Lower leg skin (tissue), 4 donors: ENCODE data around the gene SENP8. TPM values are rescaled to one million over a fixed set of nuclear protein-coding genes. Genes with fewer than 3 reads are reported as not detected.

Experiments used
- DNase-seq, 2 donors: peaks; one replicate each; pipeline ENCODE4 v3.0.0-alpha.2; 2019; ENCODE audit warnings: low spot score in 2 of 2
- H3K4me3 ChIP-seq: fragments of 200-600 bp; sonication (generic); 2 replicates; pipeline ENCODE4 v1.5.1; 2017; ENCODE audit warnings: mild to moderate bottlenecking, low read depth; ENCODE audit not compliant: poor library complexity, severe bottlenecking
- POLR2A ChIP-seq, 2 donors: fragments of 450-650 bp; IDR thresholded peaks; one replicate each; pipeline ENCODE4 v1.6.1; 2016 to 2017; ENCODE audit warnings: antibody characterized with exemption in 2 of 2, mild to moderate bottlenecking in 1 of 2, moderate library complexity in 1 of 2
- WGBS, 2 donors: methylation state at CpG; one replicate each; pipeline ENCODE4 v1.1.5; 2018; 5-methylcytosine and 5-hydroxymethylcytosine counted together
- intact Hi-C: fragments of 100-400 bp; cut with DNase I; formaldehyde crosslinking; loops from one replicate; pipeline ENCODE4 v1.15.0; 2023; ENCODE audit warnings: low total_unique reads
- total RNA-seq, 4 donors: library from RNA; depleted of rRNA; stranded (reverse); fragments of >200 nt; gene quantifications; one replicate each; pipeline ENCODE4 v1.1.0, GENCODE V29; 2016
- TF ChIP-seq, protein P1 (sequence below), 3 donors: fragments of 450-650 bp; IDR thresholded peaks; one replicate each; pipeline ENCODE4 v1.5.1; 2016; ENCODE audit warnings: antibody characterized with exemption in 3 of 3, mild to moderate bottlenecking in 3 of 3, moderate library complexity in 2 of 3

Gene SENP8
- total RNA-seq, 4 donors from 2014 or later = 0.30 to 2.2 (median 0.91) TPM

DNA sequence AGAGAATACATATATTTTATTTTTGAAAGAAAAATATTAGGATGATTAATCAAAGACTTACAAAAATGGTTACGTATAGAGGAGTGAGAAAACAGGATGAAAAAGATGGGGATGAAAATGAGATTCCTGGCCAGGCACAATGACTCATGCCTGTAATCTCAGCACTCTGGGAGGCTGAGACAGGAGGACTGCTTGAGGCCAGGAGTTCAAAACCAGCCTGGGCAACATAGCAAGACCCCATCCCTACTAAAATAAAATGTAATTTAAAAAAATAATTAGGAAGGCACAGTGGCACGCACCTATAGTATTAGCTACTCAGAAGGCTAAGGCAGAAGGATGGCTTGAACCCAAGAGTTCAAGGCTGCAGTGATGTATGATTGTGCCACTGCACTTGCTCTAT lies 12.1 kb upstream of the SENP8 start:
- no peak for DNase-seq
- no peak overlapping the region for H3K4me3 ChIP-seq
- WGBS, 2 donors = 98 to 99% methylated on average over 2 of the region's 2 CpGs
- intact Hi-C loops = no loop called here
- TF ChIP-seq, protein P1, sequence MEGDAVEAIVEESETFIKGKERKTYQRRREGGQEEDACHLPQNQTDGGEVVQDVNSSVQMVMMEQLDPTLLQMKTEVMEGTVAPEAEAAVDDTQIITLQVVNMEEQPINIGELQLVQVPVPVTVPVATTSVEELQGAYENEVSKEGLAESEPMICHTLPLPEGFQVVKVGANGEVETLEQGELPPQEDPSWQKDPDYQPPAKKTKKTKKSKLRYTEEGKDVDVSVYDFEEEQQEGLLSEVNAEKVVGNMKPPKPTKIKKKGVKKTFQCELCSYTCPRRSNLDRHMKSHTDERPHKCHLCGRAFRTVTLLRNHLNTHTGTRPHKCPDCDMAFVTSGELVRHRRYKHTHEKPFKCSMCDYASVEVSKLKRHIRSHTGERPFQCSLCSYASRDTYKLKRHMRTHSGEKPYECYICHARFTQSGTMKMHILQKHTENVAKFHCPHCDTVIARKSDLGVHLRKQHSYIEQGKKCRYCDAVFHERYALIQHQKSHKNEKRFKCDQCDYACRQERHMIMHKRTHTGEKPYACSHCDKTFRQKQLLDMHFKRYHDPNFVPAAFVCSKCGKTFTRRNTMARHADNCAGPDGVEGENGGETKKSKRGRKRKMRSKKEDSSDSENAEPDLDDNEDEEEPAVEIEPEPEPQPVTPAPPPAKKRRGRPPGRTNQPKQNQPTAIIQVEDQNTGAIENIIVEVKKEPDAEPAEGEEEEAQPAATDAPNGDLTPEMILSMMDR (IDR thresholded peaks at IDR 0.05) = no peak
- no peak for TF ChIP-seq POLR2A (IDR thresholded peaks at IDR 0.05)

- intact Hi-C loops = no loop called here
- WGBS, 2 donors = 92 to 94% methylated on average over 3 of the region's 3 CpGs
- TF ChIP-seq, protein P1 (IDR thresholded peaks at IDR 0.05) = no peak
- TF ChIP-seq POLR2A (IDR thresholded peaks at IDR 0.05) = no peak
- no peak overlapping the region for H3K4me3 ChIP-seq
- DNase-seq = no peak
These were observed 7.8 kb upstream of the SENP8 start for GRCh38 chr15:72110355-72110754.

- H3K4me3 ChIP-seq = no peak overlapping the region
- no peak for TF ChIP-seq POLR2A (IDR thresholded peaks at IDR 0.05)
- TF ChIP-seq, protein P1 (IDR thresholded peaks at IDR 0.05) = no peak
- no peak for DNase-seq
- 59 to 67% methylated on average over 2 of the region's 2 CpGs for WGBS, 2 donors
- intact Hi-C loops = no loop called here
These were observed 6.1 kb upstream of the SENP8 start for GRCh38 chr15:72112116-72112515.

DNA sequence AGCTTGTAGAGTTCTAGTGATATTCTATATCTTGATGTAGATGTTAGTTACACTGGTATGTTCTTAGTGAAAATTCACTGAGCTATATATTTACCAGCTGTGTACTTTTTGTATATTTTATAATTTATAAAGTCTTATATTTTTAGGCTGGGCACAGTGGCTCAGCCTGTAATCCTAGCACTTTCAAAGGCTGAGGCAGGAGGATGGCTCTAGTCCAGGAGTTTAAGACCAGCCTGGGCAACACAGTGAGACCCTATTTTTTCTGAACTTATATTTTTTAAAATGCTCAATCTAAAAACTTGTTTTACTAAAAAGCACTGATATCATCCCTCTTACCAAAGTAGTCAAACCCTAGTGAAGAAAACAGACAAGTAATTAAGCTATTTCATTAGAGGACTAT lies 5.4 kb upstream of the SENP8 start:
- H3K4me3 ChIP-seq = no peak overlapping the region
- TF ChIP-seq POLR2A (IDR thresholded peaks at IDR 0.05) = no peak
- TF ChIP-seq, protein P1 (IDR thresholded peaks at IDR 0.05) = no peak
- no peak for DNase-seq
- intact Hi-C loops = no loop called here

- DNase-seq = no peak
- intact Hi-C loops = no loop called here
- no peak overlapping the region for H3K4me3 ChIP-seq
These were observed 4.7 kb upstream of the SENP8 start for GRCh38 chr15:72113347-72114031.

More at GRCh38 chr15:72113347-72114031, 4.7 kb upstream of the SENP8 start:
- WGBS, 2 donors = 71 to 74% methylated on average over 4 of the region's 4 CpGs
- TF ChIP-seq, protein P1 (IDR thresholded peaks at IDR 0.05) = no peak
- no peak for TF ChIP-seq POLR2A (IDR thresholded peaks at IDR 0.05)
